WI38 (cell line): ENCODE data around the gene ELP5.

Source experiments
- H3K4me3 ChIP-seq: 2 replicates; pipeline ENCODE4 v1.5.1; 2011; ENCODE audit warnings: low read depth, mild to moderate bottlenecking, control low read depth, low read length
- CTCF ChIP-seq: IDR thresholded peaks from 2 replicates; pipeline ENCODE4 v1.5.1; 2012; ENCODE audit warnings: low read depth, mild to moderate bottlenecking, control low read depth, low read length

Gene ELP5

GRCh38 chr17:7285679-7286078 lies 33.7 kb downstream of the ELP5 start:
- TF ChIP-seq CTCF = no peak
- H3K4me3 ChIP-seq = no peak overlapping the region

- TF ChIP-seq CTCF = no peak
- no peak overlapping the region for H3K4me3 ChIP-seq
These were observed 37.4 kb downstream of the ELP5 start for GRCh38 chr17:7289256-7290032.

GRCh38 chr17:7290166-7290565 lies 38.2 kb downstream of the ELP5 start:
- no peak overlapping the region for H3K4me3 ChIP-seq
- TF ChIP-seq CTCF = no peak

- H3K4me3 ChIP-seq = no peak overlapping the region
- no peak for TF ChIP-seq CTCF
These were observed 38.7 kb downstream of the ELP5 start for GRCh38 chr17:7290685-7291084.

- H3K4me3 ChIP-seq = no peak overlapping the region
- TF ChIP-seq CTCF = no peak
These were observed 40.2 kb downstream of the ELP5 start for GRCh38 chr17:7292194-7292593.

GRCh38 chr17:7292729-7293128 lies 40.7 kb downstream of the ELP5 start:
- TF ChIP-seq CTCF = no peak
- H3K4me3 ChIP-seq = no peak overlapping the region

- no peak for TF ChIP-seq CTCF
- H3K4me3 ChIP-seq = no peak overlapping the region
These were observed 41.1 kb downstream of the ELP5 start for GRCh38 chr17:7293159-7293558.
